Dermis blood vessel endothelial cell (primary cell): ENCODE data around the gene CPNE2. TPM values are rescaled to one million over a fixed set of nuclear protein-coding genes. Genes with fewer than 3 reads are reported as not detected.

Source experiments
- DNase-seq: peaks from one replicate; pipeline ENCODE4 v3.0.0; 2010
- total RNA-seq: library from RNA; depleted of rRNA; stranded (reverse); fragments of >200 nt; gene quantifications from 2 replicates; pipeline ENCODE4 v1.2.3, GENCODE V29; 2014

CPNE2 gene
- total RNA-seq, 1 donor from 2014 or later, result 73.3 TPM

DNA sequence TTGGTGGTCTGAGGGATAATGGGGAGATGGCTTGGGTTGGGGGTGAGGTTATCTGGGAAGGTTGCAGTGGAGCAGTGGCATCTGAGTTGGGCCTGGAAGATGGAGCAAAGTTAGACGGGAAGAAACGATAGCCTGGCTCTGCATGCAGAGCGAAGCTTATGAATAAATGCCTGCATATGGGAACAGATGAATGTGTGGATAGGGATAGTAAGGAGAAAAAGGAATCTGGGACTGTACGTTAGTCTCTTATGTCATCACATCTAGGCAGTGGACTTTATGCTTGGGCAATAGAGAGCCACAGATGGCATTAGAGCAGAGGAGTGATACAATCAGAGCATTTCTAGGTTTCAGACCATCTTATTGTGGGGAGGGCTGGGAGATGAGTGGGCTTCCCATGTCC is 33.0 kb downstream of the CPNE2 start:
- DNase-seq, result no peak

GRCh38 chr16:57125969-57126368 is 33.6 kb downstream of the CPNE2 start:
- DNase-seq, result no peak

DNA sequence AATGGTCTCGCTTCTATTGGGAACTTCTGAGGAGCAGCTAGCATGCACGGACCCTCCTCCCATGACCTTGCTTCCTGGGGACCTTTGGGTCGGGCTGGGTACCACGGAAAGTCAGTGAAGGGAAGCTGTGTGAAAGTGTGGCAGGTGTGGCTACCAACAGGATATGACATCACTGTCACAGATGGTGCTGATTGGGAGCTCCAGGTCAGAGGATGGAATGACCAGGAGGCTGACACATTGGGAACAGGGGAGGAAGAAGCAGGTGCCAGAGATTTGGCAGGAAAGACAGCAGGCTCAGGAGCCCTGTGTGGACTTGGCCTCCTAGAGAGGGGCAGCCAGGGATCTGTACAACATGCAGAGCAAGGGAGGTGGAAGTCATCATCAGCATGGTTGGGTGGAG is 34.0 kb downstream of the CPNE2 start:
- DNase-seq, result peak; percentile 27

GRCh38 chr16:57127037-57127763 is 34.8 kb downstream of the CPNE2 start:
- DNase-seq, result no peak

GRCh38 chr16:57127836-57128235 is 35.5 kb downstream of the CPNE2 start:
- no peak for DNase-seq

DNA sequence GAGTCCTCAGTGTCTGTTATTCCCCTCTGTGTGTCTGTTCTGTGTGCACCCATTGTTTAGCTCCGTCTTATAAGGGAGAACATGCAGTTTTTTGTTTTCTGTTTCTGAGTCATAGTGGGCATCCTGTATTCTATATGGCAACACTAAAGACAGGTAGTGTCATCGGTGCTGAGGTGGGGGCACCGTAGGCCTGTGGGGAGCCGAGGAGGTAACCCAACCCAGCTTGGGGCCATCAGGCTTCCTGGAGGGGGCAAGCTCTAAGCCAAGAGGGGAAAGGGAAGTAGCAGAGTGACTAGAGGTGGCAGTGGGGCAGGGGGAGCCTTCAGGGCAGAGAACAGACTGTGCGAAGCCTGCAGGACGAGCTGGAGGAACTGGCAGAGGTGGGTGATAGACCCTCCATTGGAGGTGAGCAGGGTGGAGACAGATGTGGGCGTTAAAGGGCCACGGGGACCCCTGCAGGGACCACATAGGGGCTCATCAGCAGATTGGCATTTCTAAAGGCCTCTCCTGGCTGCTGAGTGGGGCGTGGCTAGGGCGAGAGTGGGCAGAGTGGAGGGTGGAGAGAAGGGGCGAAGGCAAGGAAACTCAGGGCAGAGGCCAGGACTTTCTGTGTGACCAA is 36.5 kb downstream of the CPNE2 start:
- DNase-seq, result no peak

- DNase-seq, result no peak
These were observed 38.6 kb downstream of the CPNE2 start for GRCh38 chr16:57130950-57131321.

GRCh38 chr16:57131351-57131970 is 39.1 kb downstream of the CPNE2 start:
- DNase-seq, result no peak

GRCh38 chr16:57132470-57132869 is 40.1 kb downstream of the CPNE2 start:
- DNase-seq, result no peak

- DNase-seq, result no peak
These were observed 40.6 kb downstream of the CPNE2 start for GRCh38 chr16:57133031-57133430.

DNA sequence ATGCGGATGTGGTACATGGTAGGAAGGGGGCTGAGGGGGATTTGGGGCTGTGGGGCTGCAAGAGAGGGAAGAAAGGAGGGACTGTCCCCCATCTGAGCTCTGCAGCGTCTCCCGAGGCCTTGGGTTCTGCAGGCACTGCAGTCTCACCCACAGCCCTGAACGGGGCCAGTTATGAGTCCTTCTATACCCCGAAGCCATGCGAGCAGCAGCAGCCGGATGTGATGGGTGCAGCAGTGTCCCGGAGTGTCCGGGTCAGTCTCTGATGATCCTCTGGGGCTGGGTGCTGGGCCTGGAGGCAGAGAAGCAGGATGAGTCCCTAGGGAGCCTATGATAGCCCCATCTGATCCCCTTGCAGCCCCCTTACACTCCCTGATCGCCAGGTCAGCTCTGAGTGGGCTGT is 41.5 kb downstream of the CPNE2 start:
- no peak for DNase-seq

GRCh38 chr16:57134982-57135381 is 42.6 kb downstream of the CPNE2 start:
- DNase-seq, result no peak

DNA sequence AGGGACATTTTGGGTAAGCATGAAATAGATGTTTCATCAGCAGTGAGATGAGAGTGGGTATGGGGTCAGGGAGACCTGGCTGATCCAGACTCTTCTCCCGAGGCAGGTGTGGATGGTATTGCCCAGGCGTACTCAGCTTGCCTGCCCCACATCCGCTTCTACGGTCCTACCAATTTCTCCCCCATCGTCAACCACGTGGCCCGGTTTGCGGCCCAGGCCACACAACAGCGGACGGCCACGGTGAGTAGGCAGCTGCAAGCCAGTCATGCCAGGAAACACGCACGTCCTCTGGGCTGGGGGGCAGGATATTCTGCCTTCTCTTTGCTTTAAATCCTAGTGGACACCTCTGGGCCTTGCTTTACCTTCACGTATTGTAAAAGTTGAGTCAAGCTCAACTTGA is 44.7 kb downstream of the CPNE2 start:
- DNase-seq, result peak; percentile 32

- no peak for DNase-seq
These were observed 45.3 kb downstream of the CPNE2 start for GRCh38 chr16:57137566-57138273.

DNA sequence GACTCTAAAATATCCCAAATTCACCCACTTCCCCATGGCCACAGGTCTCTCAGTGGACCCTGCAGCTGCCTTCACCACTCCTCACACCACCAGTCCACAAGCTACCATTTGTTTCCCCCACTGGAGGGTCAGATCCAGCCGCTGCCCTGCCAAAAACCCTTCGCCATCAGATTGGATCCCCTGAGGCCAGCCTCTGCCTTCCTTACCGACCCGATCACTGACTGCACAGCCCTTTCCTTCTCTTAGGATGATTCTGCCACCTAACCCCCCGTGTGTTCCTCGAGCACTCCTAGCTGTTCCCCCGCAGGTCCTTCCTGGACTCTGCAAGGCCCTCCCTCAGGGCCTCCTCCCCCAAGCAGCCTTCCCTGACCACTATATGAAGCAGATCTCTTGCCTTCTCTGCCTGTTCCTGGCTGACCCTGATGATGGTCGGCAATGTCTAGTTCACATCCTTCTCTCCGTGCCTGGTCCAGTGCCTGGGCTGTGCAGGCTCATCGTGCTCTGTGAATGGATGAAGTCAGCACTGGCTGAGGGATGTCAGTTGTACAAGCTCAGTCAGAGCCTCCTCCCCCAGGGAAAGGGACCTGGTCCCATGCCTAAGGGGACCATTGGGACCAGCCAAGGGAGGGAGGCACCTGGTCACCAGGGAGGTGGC is 46.0 kb downstream of the CPNE2 start:
- DNase-seq, result no peak

DNA sequence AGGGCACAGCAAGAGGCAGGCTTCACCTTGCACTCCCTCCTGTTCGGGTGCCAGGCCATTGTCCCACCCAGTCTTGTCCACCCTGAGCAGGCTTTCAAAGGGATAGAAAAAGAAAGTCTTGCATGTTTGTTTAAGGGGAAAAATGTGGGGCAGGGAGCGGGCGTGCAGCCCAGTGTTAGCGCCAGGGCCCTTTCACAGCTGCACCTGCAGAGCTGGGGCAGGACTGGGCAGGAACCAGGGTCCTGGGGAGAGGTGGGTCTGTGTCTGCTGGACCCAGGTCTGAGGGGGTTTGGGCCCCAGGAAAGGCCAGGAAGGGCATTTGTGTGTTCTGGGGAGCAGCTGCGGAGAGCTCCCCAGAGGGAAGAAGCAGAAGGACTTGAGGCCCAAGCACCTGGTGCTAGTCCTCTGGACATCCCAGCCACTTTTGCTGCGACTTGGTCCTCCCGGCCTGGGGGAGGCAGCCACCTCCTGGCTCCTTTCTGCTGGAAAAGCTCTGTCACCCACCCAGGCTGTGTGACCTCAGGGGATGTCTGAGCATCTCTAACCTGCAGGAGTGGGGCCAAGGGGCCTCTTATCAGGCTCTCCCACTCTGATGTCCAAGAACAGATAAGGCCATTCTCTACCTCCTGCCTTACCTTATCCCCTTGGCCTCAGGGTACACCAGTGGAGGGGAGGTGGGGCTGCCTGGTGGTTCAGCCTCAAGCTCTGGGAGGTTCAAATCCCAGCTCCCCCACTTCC is 48.7 kb downstream of the CPNE2 start:
- DNase-seq, result no peak

GRCh38 chr16:57141822-57142631 is 49.6 kb downstream of the CPNE2 start:
- DNase-seq, result peak; percentile 18

- no peak for DNase-seq
These were observed 51.0 kb downstream of the CPNE2 start for GRCh38 chr16:57143149-57143921.

DNA sequence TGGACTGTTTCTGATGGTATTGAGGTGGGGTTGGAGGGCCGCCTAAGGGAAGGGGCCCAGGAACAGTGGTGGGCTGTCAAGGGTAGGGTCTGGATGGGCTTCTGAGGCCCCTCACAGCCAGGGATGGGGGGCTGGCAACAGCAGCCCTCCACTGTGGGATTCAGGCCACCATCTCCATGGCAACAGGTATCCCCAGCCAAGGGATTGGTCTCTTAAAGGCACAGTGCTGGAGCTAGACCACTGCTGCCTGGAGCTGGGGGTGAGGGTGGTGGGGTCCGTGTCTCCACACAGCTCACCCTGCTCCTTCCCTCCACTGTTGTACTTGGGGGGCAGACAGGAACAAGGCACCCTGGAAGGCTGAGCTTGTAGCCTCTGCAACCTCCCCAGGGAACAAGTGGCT is 51.6 kb downstream of the CPNE2 start:
- DNase-seq, result no peak
